GM21576 (cell line): ENCODE data around the gene ARPC1B.
"Not testable (repeated sequence)": the region's sequence is repeated elsewhere in the genome, so short reads cannot be mapped to it uniquely, and the experiment has no call there.

Source experiments
- ATAC-seq: cut with Tn5 transposase; IDR thresholded peaks from one replicate; pipeline ENCODE4 v1.9.1; 2021; ENCODE audit warnings: mild to moderate bottlenecking, moderate library complexity; ENCODE audit not compliant: unreplicated experiment

Gene ARPC1B

DNA sequence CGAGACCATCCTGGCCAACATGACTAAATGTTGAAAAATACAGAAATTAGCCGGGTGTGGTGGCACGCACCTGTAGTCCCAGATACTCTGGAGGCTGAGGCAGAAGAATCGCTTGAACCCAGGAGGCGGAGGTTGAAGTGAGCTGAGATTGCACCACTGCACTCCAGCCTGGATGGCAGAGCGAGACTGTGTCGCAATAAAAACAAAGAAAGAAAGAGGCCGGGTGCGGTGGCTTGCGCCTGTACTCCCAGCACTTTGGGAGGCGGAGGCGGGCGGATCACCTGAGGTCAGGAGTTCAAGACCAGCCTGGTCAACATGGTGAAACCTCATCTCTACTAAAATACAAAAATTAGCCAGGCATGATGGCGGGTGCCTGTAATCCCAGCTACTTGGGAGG lies 12.7 kb downstream of the ARPC1B start:
- ATAC-seq: not testable (repeated sequence)

DNA sequence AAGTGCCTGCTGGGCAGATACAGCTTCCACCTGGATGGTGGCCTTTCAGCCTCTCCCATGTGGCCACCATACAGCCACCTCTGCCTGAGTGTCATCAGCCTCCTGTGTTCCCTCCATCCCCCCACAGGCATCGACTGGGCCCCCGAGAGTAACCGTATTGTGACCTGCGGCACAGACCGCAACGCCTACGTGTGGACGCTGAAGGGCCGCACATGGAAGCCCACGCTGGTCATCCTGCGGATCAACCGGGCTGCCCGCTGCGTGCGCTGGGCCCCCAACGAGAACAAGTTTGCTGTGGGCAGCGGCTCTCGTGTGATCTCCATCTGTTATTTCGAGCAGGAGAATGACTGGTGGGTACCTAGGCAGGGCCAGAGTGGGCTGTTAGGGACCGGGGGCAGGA lies 13.4 kb downstream of the ARPC1B start:
- ATAC-seq: no peak

DNA sequence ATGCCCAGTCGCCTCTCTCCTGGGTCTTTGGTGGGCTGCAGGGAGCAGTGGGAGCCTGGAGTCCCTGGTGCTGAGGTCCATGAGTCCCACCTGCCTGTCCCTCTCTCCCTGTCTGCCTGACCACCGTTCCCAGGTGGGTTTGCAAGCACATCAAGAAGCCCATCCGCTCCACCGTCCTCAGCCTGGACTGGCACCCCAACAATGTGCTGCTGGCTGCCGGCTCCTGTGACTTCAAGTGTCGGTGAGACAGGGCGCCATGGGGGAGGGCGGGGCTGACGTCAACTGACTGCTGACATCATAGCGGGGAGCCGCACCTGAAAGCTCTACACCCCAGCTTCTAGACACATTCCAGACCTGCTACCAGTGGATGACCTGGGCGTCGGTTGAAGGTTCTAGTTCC lies 15.2 kb downstream of the ARPC1B start:
- ATAC-seq: no peak

DNA sequence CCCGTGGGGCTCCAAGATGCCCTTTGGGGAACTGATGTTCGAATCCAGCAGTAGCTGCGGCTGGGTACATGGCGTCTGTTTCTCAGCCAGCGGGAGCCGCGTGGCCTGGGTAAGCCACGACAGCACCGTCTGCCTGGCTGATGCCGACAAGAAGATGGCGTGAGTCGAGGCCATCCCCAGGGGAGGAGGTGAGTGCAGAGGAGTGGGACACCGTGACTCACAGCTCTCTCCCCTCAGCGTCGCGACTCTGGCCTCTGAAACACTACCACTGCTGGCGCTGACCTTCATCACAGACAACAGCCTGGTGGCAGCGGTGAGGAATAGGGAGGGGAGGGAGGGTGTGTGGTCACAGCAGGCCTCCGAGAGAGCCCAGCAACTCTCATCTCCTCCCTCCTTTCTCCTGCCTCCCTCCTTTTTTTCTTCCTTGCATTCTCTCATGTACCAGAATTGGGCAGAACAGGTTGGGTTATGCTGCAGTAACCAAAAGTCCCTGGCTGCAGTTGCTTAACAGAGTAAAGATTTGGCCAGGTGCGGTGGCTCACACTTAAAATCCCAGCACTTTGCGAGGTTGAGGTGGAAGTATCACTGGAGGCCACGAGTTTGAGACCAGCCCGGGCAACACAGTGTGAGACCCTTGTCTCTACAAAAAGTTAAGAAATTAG lies 16.5 kb downstream of the ARPC1B start:
- ATAC-seq: no peak

DNA sequence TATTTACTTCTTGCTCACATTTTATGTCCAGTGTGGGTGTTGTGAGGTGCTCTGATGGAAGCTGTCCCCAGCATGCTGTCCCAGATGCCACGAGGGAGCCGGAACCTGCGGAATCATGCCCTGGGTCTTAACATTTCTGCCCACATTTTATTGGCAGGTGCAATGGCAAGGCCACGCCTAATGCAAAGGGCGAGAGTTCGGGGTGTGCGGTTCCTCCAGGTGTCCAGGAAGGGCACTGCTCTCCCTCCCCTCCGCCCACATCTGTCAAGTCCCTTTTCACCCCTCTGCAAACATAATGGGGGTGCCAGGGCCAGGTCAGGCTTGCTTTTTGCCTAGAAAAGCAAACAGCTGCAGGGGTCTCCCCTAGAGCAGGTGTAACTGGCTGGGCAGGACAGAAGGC lies 17.5 kb downstream of the ARPC1B start:
- no peak for ATAC-seq

DNA sequence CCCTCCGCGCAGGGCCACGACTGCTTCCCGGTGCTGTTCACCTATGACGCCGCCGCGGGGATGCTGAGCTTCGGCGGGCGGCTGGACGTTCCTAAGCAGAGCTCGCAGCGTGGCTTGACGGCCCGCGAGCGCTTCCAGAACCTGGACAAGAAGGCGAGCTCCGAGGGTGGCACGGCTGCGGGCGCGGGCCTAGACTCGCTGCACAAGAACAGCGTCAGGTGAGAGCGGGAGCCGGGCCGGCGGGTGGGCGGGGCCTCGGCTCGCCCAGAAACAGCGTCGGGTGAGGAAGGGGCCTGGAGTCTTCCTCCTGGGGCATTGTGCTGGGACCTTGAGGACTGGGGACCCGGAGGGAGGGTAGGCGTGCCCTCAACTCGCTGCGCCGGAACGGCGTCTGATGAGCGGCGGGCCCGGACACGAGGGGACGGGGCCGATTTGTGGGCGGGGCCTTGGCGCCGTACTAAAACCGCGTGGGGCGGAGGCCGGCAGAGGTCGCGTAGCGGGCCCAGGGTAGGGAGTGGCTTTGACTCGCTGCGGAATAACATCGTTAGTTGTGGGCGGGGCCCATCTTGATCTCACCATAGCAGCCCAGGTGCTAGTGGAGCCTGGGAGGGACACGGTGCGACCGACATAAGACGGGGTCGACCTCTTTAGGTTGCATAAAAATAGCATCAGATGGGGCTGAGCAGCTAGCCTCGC lies 18.3 kb downstream of the ARPC1B start:
- peak; percentile 50 for ATAC-seq

DNA sequence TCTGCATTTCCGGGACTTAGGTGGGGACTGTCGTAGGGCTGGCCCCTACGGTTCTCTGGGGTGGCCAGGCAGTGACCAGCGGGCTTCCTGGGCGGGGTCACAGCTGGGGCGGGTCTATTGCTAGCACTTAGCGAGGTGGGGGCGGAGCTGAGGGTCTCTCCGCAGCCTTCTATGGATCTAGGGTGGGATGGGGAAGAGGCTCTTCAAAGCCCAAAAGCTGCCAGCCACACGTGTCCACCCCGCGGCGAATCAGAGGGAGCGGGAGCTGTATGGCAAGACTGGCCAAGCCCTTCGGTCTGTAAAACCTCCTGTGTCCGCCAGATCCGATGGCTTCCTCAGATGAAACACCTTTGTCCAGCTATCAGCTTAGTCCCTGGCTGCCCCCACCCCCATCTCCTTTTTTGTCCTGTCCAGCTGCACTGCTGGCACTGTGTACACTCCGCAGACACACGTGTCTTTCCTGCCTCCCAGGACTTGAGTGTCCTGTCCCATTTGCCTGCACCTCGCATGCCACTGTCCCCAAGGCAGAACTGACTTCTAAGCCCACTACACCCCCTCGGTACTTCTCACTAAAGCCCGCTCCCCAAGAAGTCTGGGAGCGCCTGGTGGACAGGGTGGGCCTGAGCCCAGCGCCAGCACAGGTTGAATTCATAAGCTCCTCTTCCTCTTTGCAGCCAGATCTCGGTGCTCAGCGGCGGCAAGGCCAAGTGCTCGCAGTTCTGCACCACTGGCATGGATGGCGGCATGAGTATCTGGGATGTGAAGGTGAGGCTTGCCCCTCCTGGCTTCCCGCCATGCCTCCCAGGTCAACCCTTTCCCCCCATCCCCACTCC lies 19.0 kb downstream of the ARPC1B start:
- peak; percentile 7 for ATAC-seq

DNA sequence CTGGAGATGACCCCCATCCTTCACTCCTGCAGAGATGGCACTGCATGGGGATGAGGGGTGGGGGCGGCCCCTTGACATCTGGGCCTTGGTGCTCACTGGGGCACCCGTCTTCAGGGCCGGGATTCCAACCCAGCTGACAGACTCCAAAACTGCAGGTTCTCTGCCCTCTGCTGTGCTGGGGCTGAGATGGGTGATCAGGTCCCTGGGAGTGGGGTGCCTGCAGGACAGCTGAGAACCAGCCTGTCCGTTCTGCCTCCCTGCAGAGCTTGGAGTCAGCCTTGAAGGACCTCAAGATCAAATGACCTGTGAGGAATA lies 19.6 kb downstream of the ARPC1B start:
- ATAC-seq: no peak

DNA sequence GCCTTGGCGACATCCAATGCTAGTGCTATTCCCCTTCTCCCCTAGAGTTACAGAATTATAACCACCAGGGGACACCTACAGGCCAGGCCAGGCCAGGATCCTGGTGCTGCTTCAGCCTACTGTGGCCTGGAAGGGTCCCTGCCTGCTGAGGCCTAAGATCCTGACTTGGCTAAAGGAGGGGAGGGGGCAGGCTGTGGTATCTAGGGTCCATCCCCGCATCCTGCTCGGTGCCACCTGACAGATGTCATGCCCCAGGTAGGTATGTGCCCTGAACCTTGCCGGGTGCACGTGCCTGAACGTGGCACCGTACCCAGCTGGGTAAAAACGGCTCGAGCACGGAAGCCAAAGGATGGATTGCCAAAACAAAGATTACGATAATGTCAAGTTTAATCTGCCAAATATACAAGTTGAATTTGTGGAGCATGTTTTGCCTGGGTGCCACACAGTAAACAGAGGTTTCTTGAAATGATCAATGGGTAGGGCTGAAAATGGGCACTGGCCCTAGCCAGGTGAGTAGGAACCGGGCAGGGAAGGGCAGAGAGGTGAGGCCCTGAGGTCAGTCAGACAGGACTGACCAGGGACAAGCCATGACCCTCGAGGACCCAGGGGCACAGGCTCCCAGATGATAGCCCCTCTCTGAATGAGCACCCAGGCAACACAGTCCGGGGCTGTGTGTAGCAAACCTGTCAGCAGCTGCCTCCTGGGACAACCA lies 21.2 kb downstream of the ARPC1B start:
- ATAC-seq: no peak

DNA sequence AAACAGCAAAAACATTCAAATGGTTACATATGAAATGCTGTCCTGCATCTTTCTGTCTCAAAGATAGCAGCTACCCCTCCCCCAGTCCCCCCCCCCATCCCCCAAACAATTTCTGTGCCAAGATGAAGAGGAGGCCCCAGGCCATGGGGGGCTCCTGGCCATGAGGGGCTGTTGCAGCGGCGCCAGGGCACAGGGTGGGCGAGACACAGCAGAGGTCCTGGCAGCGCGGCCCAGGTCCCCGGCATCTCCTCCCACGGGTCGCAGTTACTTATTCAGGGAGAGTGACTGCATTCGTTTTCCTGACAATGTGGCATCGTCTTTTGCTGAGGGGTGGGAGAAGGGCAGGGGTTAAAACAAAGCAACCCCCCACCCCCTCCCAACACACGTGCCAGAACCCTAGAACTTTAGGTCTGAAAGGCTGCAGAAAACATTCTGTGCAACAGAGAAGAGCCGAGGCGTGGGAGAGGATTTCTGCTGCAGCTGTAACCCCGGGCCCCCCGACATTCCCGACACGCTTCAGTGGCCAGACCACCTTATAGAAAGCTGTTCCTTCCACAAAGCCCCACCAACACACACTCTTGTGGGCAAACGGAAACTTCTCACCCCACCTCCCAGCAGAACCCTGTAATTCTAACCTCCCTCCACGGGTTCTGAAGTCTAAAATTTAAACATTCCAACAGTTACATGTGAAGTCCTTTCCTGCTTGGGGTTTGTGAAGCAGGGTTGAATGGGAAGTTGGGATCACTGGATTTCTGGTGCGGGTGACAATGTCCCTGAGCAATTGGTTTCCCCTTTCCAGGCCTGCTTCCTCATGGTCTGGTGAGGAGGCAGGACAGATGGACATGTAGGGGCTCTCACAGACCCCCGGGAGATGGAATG lies 22.1 kb downstream of the ARPC1B start:
- no peak for ATAC-seq

DNA sequence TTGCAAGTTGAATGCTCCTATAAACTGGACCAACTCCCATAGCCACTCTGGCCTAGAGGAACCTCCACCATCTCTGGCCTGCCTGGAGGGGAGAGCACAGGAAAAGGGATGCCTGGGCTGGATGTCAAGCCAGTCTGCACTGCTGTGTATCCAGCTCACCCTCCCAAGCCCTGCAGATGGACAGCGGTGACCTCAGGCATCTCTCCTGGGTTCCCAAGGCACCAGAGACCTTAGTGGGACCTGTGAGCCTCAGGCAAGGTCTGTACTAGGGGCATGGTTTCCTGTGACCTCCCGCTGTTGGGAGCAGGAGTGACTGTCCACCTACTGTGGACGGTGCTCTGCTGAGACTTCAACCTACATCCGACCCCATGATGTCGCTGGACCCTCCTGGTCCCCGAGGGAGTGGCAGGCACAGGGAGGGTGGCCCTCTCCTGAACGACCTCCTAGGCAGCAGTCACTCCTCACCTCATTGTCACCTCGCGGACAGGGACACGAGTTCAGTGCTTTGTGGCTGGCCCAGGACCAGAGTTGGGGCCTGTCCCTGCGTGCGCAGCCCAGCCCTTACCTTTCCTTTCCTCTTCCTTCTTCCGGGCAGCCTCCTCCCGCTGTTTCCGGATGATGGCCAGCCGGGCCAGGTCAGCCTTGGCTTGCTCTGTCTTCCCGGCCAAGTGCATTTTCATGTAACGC lies 22.9 kb downstream of the ARPC1B start:
- no peak for ATAC-seq

DNA sequence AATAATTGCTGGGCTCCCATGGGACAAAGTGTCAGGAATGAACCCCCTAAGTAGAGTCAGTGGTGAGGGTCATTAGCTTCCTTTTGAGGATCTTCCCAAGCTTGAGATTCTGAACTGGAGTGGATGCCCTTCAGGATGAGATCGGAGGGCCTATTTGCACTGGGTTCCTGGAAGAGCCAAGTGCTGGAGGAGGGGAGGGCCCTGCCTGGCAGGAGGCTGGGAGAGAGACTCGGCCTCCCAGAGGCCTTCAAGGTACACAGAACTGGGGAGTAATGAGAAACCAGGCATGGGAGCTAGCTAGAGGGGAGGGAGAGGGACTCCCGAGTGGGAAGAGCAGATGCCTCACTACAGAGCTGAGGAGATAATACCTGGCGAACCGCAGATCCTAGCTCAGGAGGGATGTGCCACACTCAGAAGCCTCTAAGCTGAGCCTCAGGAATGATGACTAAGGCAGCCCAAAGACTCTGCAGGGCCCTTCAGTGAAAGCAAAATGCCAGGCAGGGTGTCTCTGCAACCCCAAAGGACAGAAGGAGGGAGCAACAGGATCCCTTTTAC lies 24.4 kb downstream of the ARPC1B start:
- ATAC-seq: no peak

DNA sequence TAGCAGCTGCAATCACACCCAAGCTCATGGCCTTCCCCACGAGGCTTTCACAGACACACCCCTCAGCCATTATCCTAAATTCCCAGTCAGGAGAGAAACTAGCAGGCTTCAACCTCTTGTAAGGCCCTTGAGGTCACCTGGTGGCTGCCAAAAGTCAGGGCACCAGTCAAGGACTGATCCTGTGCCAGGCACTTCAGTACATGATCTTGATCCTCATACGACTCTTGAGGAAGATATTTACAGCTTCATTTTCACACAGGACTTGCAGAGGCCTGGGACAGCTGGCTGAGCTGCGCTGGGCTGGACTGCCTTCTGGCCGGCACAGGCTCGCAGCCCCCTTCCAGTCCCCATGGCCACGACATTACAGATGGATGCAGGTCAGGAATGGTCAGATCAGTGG lies 25.1 kb downstream of the ARPC1B start:
- no peak for ATAC-seq

DNA sequence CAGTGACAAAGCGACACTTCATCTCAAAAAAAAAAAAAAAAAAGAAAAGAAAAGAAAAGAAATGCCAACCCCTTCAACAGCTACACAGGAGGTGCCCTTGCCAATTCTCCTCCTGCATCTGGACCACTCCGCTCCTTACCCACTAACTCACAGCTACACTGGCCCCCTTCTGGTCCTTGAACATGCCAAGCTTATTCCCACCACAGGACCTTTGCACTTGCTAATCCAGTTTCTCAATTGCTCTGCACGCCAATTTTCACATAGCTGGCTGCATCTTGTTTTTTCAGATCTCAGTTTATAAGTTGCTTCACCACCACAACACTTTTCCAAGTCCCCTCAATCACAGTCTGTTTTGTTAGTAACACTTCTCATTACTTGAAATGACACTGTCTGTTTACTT lies 28.3 kb downstream of the ARPC1B start:
- ATAC-seq: no peak

DNA sequence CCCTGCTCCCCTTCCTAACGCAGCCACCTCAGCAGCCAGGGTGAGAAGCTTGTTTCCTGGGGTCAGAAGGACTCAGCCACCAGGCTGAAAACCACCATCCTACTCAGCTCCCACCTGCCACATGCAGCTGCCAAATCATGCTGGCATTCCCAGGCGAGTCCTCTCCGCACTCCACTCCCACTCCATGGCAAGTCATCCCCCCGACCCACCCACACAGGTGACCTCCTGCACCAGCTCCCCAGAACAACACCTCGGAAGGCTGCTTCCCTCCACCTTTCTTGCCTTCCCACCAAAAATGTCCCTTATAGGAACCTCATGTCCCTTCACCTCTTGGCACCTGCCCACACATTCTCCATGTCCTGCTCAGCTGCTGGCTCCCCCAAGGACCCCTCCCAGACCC lies 29.2 kb downstream of the ARPC1B start:
- ATAC-seq: no peak

DNA sequence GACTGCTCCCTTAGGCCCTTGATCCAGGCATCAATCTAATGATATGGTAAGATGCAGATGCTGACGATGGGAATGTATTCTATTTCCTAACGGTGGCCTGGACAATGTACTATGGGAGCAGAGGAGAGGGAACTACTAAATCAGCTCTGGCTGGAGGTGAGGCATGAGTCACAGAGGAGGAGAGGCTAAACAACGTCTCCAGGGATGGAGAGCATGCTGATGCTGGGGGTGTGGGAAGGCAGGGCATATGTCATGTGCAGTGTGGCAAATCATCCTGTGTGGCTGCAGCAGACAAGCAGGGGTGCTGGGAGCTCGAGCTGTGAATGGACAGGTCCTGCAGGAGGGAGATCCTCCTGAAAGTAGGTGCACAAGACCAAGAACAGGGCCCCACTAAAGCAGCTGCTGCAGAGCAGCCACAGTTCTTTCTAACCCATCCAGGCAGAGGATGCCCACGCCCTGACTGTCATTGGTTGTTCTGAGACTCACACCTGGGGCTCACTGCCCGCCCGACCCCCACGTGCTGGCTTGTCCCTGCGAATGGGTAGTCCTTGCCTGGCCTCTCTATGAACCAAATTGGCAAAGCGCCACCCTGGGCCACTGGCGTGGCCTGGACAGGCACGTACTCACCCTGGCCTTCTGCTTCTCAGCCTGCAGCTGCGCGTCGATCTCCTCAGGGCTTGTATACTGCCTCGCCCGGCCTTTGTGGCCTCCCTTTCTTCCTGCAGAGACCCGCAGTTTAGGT lies 29.9 kb downstream of the ARPC1B start:
- ATAC-seq: no peak

DNA sequence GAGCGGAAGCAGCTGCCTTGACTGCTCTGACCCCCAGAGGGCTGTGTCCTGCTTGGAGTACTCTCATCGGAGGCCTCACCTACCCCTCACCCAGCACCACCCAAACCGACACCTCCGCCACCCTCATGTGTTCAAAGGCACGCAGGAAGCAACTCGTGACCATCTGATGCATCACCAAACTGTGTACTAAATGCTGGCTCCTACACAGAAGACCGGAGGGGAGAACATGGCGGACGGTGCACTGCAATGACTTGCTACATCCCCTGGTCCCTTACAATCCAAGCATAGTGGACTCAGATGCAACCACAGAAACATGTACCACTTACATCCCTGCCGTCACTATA lies 30.4 kb downstream of the ARPC1B start:
- ATAC-seq: no peak

DNA sequence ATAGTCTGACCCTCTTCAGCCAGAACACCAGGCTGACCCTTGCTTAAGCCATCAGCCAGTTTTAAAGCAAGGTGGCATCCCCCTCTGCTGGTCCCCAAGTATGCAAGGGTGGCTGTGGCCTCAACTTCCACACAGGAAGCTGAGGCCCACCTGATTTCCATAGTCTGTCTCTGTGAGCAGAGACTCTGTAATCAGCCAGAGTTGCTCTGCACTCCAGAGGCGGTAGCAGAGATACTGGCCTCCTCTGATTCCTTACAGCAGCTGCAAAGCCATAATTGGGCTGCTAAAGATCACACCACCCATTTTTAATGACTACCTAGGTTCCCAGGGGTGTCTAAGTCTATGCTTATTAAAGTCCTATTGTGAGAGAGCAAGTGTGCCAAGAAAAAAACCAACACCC lies 32.0 kb downstream of the ARPC1B start:
- ATAC-seq: no peak

DNA sequence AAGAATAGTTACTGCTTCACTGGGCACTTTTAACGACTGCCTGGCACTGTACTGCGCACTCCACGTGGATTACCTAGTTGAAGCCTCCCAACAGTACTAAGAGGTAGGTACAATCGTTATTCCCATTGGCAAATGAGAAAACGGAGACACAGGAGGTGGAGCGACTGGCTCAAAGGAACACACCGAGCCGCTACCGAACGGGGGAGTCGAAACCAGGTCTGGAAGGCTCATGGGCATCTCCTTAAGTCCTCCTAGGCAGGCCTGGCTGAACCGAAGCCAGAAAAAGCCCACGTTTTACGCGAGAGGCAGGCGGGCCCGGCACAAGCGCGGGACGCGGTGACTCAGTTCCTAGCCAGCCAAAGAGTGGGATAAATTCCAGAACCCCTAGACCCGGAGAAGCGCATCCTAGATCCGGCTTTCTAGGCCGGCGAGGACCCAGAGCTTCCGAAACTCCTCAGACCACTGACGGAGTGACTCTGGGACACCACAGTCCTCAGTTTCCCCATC lies 33.4 kb downstream of the ARPC1B start:
- no peak for ATAC-seq
